Islet precursor cell (in vitro differentiated cells): ENCODE results near the gene HOXA10.

Experiments used
- DNase-seq: peaks from one replicate; pipeline ENCODE4 v3.0.0-alpha.2; 2018

Gene HOXA10

GRCh38 chr7:27154901-27155815 is 19.0 kb downstream of the HOXA10 start:
- DNase-seq = peak; percentile 88

GRCh38 chr7:27154369-27154768 is 19.8 kb downstream of the HOXA10 start:
- DNase-seq = no peak

GRCh38 chr7:27153526-27153925 is 20.6 kb downstream of the HOXA10 start:
- no peak for DNase-seq

GRCh38 chr7:27152816-27153442 is 21.2 kb downstream of the HOXA10 start:
- DNase-seq = peak; percentile 41

- DNase-seq = peak; percentile 65
These were observed 21.9 kb downstream of the HOXA10 start, which contains the start of gene HOXA3 for GRCh38 chr7:27151931-27152815. TSS of gene HOXA3 (minus strand) at chr7:27152583. CDS start at chr7:27110640, 41,943 bp downstream.

- DNase-seq = no peak
These were observed 22.7 kb downstream of the HOXA10 start for GRCh38 chr7:27151341-27151930.

GRCh38 chr7:27150568-27151340 is 23.4 kb downstream of the HOXA10 start:
- peak; percentile 87 for DNase-seq

GRCh38 chr7:27149842-27150567 is 24.1 kb downstream of the HOXA10 start:
- DNase-seq = no peak

GRCh38 chr7:27148756-27149641 is 25.1 kb downstream of the HOXA10 start:
- peak; percentile 52 for DNase-seq

- DNase-seq = peak; percentile 62
These were observed 25.9 kb downstream of the HOXA10 start for GRCh38 chr7:27148031-27148755.

GRCh38 chr7:27147199-27148030 is 26.7 kb downstream of the HOXA10 start, which contains the start of gene HOXA6:
TSS of gene HOXA6 (minus strand) at chr7:27147774. CDS start at chr7:27147749, 25 bp downstream.
- DNase-seq = peak; percentile 58

GRCh38 chr7:27146491-27147198 is 27.5 kb downstream of the HOXA10 start:
- DNase-seq = no peak

GRCh38 chr7:27145914-27146412 is 28.2 kb downstream of the HOXA10 start:
- DNase-seq = no peak

- DNase-seq = peak; percentile 58
These were observed 28.8 kb downstream of the HOXA10 start for GRCh38 chr7:27145165-27145913.

GRCh38 chr7:27144781-27145164 is 29.3 kb downstream of the HOXA10 start:
- DNase-seq = peak; percentile 56

- DNase-seq = peak; percentile 49
These were observed 30.0 kb downstream of the HOXA10 start for GRCh38 chr7:27143950-27144780.
